Neuronal stem cell (in vitro differentiated cells): Measurements from ENCODE around the gene OR52L1.

ENCODE experiments used
- DNase-seq: peaks from one replicate; pipeline ENCODE4 v3.0.0-alpha.2; 2013; ENCODE audit warnings: low spot score
- H2AFZ ChIP-seq: one replicate; pipeline ENCODE4 v1.6.1; 2013; ENCODE audit warnings: mild to moderate bottlenecking, low read length, inconsistent platforms
- H2AK5ac ChIP-seq: 2 replicates; pipeline ENCODE4 v1.6.1; 2013; ENCODE audit warnings: low read depth, mild to moderate bottlenecking, inconsistent platforms, low read length, moderate library complexity, mixed read lengths
- H2BK120ac ChIP-seq: 2 replicates; pipeline ENCODE4 v1.6.1; 2013; ENCODE audit warnings: low read depth, mild to moderate bottlenecking, inconsistent platforms, low read length, moderate library complexity, mixed read lengths
- H2BK12ac ChIP-seq: one replicate; pipeline ENCODE4 v1.6.1; 2013; ENCODE audit warnings: low read length, inconsistent platforms
- H2BK15ac ChIP-seq: 2 replicates; pipeline ENCODE4 v1.6.1; 2013; ENCODE audit warnings: mild to moderate bottlenecking, low read length, inconsistent platforms, mixed read lengths
- H2BK5ac ChIP-seq: one replicate; pipeline ENCODE4 v1.6.1; 2013; ENCODE audit warnings: inconsistent platforms, mild to moderate bottlenecking, low read length, moderate library complexity
- H3K14ac ChIP-seq: one replicate; pipeline ENCODE4 v1.6.1; 2013; ENCODE audit warnings: low read length, inconsistent platforms
- H3K18ac ChIP-seq: 2 replicates; pipeline ENCODE4 v1.6.1; 2013; ENCODE audit warnings: low read length, inconsistent platforms
- H3K23ac ChIP-seq: 2 replicates; pipeline ENCODE4 v1.6.1; 2013; ENCODE audit warnings: low read depth, mild to moderate bottlenecking, mixed read lengths, low read length, inconsistent platforms; ENCODE audit not compliant: poor library complexity
- H3K27ac ChIP-seq: replicated peaks from 3 replicates; pipeline ENCODE4 v1.5.1; 2013; ENCODE audit warnings: low read length, inconsistent platforms
- H3K27me3 ChIP-seq, 3 experiments: 2 replicates each; pipeline ENCODE4 v1.6.1; 2013; ENCODE audit warnings: low read length in 3 of 3, mild to moderate bottlenecking in 2 of 3, inconsistent platforms in 1 of 3, low read depth in 1 of 3, mixed read lengths in 1 of 3, moderate library complexity in 1 of 3; ENCODE audit not compliant: control insufficient read depth in 3 of 3, insufficient read depth in 3 of 3
- H3K36me3 ChIP-seq, 2 donors: replicated peaks in 1 of 2; 2 replicates each; pipeline ENCODE4 v1.6.1; 2013; ENCODE audit warnings: low read length in 2 of 2; ENCODE audit not compliant: control insufficient read depth in 2 of 2, insufficient read depth in 2 of 2
- H3K4ac ChIP-seq: 2 replicates; pipeline ENCODE4 v1.6.1; 2013; ENCODE audit warnings: inconsistent platforms, mild to moderate bottlenecking, low read length, moderate library complexity
- H3K4me1 ChIP-seq, 2 donors: 1 replicate in 1 of 2; 2 replicates in 1 of 2; pipeline ENCODE4 v1.6.1; 2013; ENCODE audit warnings: low read length in 2 of 2, low read depth in 1 of 2; ENCODE audit not compliant: control insufficient read depth in 2 of 2, insufficient read depth in 1 of 2
- H3K4me2 ChIP-seq: one replicate; pipeline ENCODE4 v1.6.1; 2013; ENCODE audit warnings: mild to moderate bottlenecking, low read length, inconsistent platforms; ENCODE audit not compliant: insufficient read depth, poor library complexity, severe bottlenecking
- H3K4me3 ChIP-seq, 2 donors: 2 replicates each; pipeline ENCODE4 v1.5.1; 2013; ENCODE audit warnings: low read length in 2 of 2, mild to moderate bottlenecking in 2 of 2, inconsistent platforms in 1 of 2, moderate library complexity in 1 of 2
- H3K79me1 ChIP-seq: one replicate; pipeline ENCODE4 v1.6.1; 2013; ENCODE audit warnings: low read depth, mild to moderate bottlenecking, inconsistent platforms, low read length, moderate library complexity
- H3K9ac ChIP-seq: one replicate; pipeline ENCODE4 v1.6.1; 2013; ENCODE audit warnings: mild to moderate bottlenecking, low read depth, low read length, inconsistent platforms; ENCODE audit not compliant: poor library complexity
- H3K9me3 ChIP-seq, 2 donors: replicated peaks in 1 of 2; 2 replicates each; pipeline versions ENCODE3 to v1.6.1; 2013; ENCODE audit warnings: low read length in 2 of 2, mild to moderate bottlenecking in 2 of 2, inconsistent platforms in 1 of 2, low read depth in 1 of 2, mixed read lengths in 1 of 2, moderate library complexity in 1 of 2; ENCODE audit not compliant: control insufficient read depth in 2 of 2, insufficient read depth in 1 of 2
- H4K8ac ChIP-seq: one replicate; pipeline ENCODE4 v1.6.1; 2013; ENCODE audit warnings: low read depth, mild to moderate bottlenecking, inconsistent platforms, low read length, moderate library complexity
- H4K91ac ChIP-seq: one replicate; pipeline ENCODE4 v1.6.1; 2013; ENCODE audit warnings: low read length, low read depth, mild to moderate bottlenecking, inconsistent platforms; ENCODE audit not compliant: poor library complexity
- WGBS, 2 donors: extraction: QIAGEN DNeasy Blood & Tissue Kit; methylation state at CpG; one replicate each; pipeline ENCODE4 v1.1.7; 2013; ENCODE audit warnings: missing lambda C conversion rate in 2 of 2, mixed read lengths in 1 of 2; ENCODE audit not compliant: insufficient read length in 2 of 2, insufficient replicate concordance in 1 of 2; ENCODE audit errors: extremely low coverage in 2 of 2; 5-methylcytosine and 5-hydroxymethylcytosine counted together

Gene OR52L1

DNA sequence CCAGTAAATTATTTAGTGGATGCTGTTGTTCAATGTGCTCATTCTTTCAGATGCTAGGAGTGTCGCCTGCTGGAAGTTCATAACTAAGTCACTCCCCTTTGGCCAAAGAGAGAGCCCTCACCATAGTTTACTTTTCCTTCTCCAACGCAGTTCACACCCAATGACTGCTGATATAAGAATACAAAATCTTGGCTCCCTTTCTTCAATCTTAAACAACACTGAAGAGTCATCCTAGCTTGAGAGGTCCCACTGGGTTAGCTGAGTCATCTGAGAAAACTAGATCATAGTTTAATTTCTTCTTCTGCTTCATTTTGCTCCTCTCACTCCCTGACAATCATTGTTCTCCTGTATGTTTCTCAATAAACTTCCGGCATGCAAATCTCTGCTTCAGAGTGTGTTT lies 5.4 kb upstream of the OR52L1 start:
- Histone ChIP-seq H2BK5ac (no peak overlapping the region), H2AFZ (no peak overlapping the region), H3K9me3 (no peaks in the 10 kb centered on the region), H3K27ac (no peak overlapping the region), H3K18ac (no peak overlapping the region), H3K4me2 (no peak overlapping the region), H3K14ac (no peak overlapping the region), H2BK15ac (no peak overlapping the region), H2BK120ac (no peak overlapping the region), H3K27me3 (no peaks in the 10 kb centered on the region), H4K91ac (no peak overlapping the region), H4K8ac (no peak overlapping the region), H3K79me1 (no peaks in the 10 kb centered on the region), H3K9ac (no peak overlapping the region), H2BK12ac (no peak overlapping the region), H3K23ac (no peak overlapping the region), H2AK5ac (no peak overlapping the region), H3K4ac (no peak overlapping the region), H3K4me3 (no peak overlapping the region), H3K4me1 (no peaks in the 10 kb centered on the region), H3K36me3 (no peaks in the 10 kb centered on the region)
- WGBS, 2 donors = no CpG with 5 or more reads among the region's 3 CpGs
- no peak for DNase-seq

DNA sequence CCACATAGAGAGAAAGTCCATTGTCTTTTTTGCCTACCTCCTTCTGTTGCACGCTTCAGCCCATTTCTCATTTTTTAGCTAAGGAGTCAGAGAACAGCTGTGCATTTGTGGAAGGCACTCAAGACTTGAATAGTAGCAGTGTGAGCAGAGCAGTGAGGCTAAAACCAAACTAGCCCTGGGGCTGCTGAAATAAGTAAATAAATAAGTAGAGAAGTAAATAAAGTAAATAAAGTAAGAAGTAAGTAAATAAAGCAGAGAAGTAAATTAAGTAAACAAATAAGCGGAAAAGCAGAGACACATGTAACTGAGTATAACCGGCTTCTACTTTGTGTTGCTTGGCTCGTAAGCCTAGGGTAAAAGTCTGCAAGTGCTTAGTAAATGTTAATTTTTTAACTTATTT lies 2.4 kb upstream of the OR52L1 start:
- no peak overlapping the region for H2BK15ac ChIP-seq

DNA sequence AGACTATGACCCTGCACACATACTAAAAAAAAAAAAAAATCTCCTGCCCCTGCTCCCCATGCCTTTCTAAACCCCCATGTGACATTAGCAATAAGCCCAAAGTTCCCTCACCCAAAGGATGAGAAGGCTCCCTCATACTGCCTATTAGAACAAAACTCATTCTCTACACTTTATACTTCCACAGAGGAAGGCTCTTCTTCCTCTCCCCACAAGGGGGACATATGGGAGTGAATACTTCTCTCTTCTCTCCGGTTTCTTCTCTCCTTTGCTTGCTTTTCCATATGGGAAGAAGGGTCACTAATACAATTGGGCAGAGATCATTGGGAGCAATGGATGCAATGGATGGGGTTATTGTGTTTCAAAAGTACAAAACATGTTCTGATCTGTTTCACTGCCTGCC lies 3.3 kb downstream of the OR52L1 start:
- Histone ChIP-seq H3K36me3 (no peaks in the 10 kb centered on the region), H3K4me2 (no peak overlapping the region), H3K23ac (no peak overlapping the region), H3K18ac (no peak overlapping the region), H2BK12ac (no peak overlapping the region), H3K27me3 (no peaks in the 10 kb centered on the region), H2AFZ (no peak overlapping the region), H4K91ac (no peak overlapping the region), H3K79me1 (no peaks in the 10 kb centered on the region), H3K14ac (no peak overlapping the region), H3K9ac (no peak overlapping the region), H2BK5ac (no peak overlapping the region), H3K9me3 (no peaks in the 10 kb centered on the region), H3K4me3 (no peak overlapping the region), H2AK5ac (no peak overlapping the region), H2BK120ac (no peak overlapping the region), H2BK15ac (no peak overlapping the region), H3K4ac (no peak overlapping the region), H3K4me1 (no peaks in the 10 kb centered on the region), H4K8ac (no peak overlapping the region), H3K27ac (no peak overlapping the region)
- DNase-seq = no peak
- WGBS, 2 donors = no CpG with 5 or more reads among the region's 1 CpG

More for the DNA sequence above, 2.4 kb upstream of the OR52L1 start:
- H2BK12ac ChIP-seq = no peak overlapping the region
- H3K27ac ChIP-seq = no peak overlapping the region
- H2AFZ ChIP-seq = no peak overlapping the region
- H3K4ac ChIP-seq = no peak overlapping the region
- H3K9me3 ChIP-seq = no peaks in the 10 kb centered on the region
- no peak overlapping the region for H2BK5ac ChIP-seq
- H4K91ac ChIP-seq = no peak overlapping the region
- no peak overlapping the region for H3K18ac ChIP-seq
- H3K9ac ChIP-seq = no peak overlapping the region
- no peaks in the 10 kb centered on the region for H3K4me1 ChIP-seq
- H3K36me3 ChIP-seq = no peaks in the 10 kb centered on the region
- H3K27me3 ChIP-seq = no peaks in the 10 kb centered on the region
- H4K8ac ChIP-seq = no peak overlapping the region
- no peaks in the 10 kb centered on the region for H3K79me1 ChIP-seq
- H3K4me2 ChIP-seq = no peak overlapping the region
- no peak overlapping the region for H3K4me3 ChIP-seq
- no peak overlapping the region for H3K14ac ChIP-seq
- WGBS, 2 donors = no CpG with 5 or more reads among the region's 4 CpGs
- no peak overlapping the region for H2BK120ac ChIP-seq
- no peak for DNase-seq
- no peak overlapping the region for H2AK5ac ChIP-seq
- H3K23ac ChIP-seq = no peak overlapping the region

DNA sequence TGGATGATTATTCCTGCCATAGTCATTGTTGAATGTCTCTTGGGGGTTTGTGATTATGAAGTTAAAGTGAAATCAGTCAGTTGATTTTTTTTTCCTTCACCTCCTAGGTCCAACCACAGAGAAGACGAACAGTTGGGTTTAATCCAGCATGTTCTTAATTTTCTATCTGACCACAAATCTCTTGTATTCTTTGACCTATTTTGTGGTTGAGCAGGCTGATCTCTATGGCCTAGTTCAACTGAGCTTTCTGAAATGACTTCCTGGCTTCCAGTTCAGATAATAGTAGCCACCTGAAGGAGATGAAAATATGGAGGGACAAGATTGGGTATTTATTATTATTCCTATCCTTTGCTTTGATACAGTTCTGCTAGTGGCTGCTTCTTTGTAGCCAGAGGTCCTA lies 13.3 kb downstream of the OR52L1 start:
- WGBS, 2 donors = no CpG with 5 or more reads among the region's 1 CpG
- Histone ChIP-seq H3K4ac (no peak overlapping the region), H2BK12ac (no peak overlapping the region), H3K79me1 (no peaks in the 10 kb centered on the region), H4K91ac (no peak overlapping the region), H2AK5ac (no peak overlapping the region), H3K4me1 (no peaks in the 10 kb centered on the region), H3K4me2 (no peak overlapping the region), H2BK15ac (no peak overlapping the region), H3K4me3 (no peak overlapping the region), H3K27me3 (no peaks in the 10 kb centered on the region), H3K36me3 (no peaks in the 10 kb centered on the region), H2BK120ac (no peak overlapping the region), H3K23ac (no peak overlapping the region), H3K9ac (no peak overlapping the region), H3K18ac (no peak overlapping the region), H3K14ac (no peak overlapping the region), H4K8ac (no peak overlapping the region), H2BK5ac (no peak overlapping the region), H3K27ac (no peak overlapping the region), H3K9me3 (no peaks in the 10 kb centered on the region), H2AFZ (no peak overlapping the region)
- no peak for DNase-seq
